ENCODE results near the gene MEPCE. TPM values are rescaled to one million over a fixed set of nuclear protein-coding genes. Genes with fewer than 3 reads are reported as not detected.
A peak's percentile ranks its signal among the peaks of the same experiment; 100 is the strongest.
"Not testable (repeated sequence)": the region's sequence is repeated elsewhere in the genome, so short reads cannot be mapped to it uniquely, and the experiment has no call there.

Gene MEPCE
- total and polyA plus RNA-seq, 3 experiments from 2014 or later = 13.6 to 78.8 (median 75.9) TPM

GRCh38 chr7:100447363-100447762 is 17.7 kb downstream of the MEPCE start:
- peak overlapping the region in 1 of 8 donors; percentile 7 for H3K27ac Mint-ChIP-seq
- H3K27me3 ChIP-seq (ENCODE audit: insufficient read depth, low read length, poor library complexity, severe bottlenecking); H3K36me3 Mint-ChIP-seq; H3K27ac ChIP-seq (ENCODE audit: low read depth, low read length); DNase-seq; H3K27me3 Mint-ChIP-seq; H3K4me3 Mint-ChIP-seq; H3K9me3 Mint-ChIP-seq; H3K9me3 ChIP-seq (ENCODE audit: low read length); H3K4me3 ChIP-seq (ENCODE audit: low read length); H3K36me3 ChIP-seq (ENCODE audit: insufficient read depth, low read length): not testable (repeated sequence)
- peaks cover 0 to 14% (median 7%) of the 10 kb centered on the region in 3 donors for H3K4me1 Mint-ChIP-seq
- H3K4me1 ChIP-seq (ENCODE audit: insufficient read depth, low read length) = peaks cover 13% of the 10 kb centered on the region
- ChIA-PET CTCF (interaction anchor here (0.7 kb wide), 3 partner anchors 155 to 314 kb away, joined by 3 to 4 read pairs (median 3); no protein-coding TSS in a partner anchor), POLR2A (interaction anchor here (0.6 to 0.7 kb wide), 2 partner anchors 11 to 85 kb away, joined by 4 to 5 read pairs; partner anchors contain the start of gene PPP1R35)

DNA sequence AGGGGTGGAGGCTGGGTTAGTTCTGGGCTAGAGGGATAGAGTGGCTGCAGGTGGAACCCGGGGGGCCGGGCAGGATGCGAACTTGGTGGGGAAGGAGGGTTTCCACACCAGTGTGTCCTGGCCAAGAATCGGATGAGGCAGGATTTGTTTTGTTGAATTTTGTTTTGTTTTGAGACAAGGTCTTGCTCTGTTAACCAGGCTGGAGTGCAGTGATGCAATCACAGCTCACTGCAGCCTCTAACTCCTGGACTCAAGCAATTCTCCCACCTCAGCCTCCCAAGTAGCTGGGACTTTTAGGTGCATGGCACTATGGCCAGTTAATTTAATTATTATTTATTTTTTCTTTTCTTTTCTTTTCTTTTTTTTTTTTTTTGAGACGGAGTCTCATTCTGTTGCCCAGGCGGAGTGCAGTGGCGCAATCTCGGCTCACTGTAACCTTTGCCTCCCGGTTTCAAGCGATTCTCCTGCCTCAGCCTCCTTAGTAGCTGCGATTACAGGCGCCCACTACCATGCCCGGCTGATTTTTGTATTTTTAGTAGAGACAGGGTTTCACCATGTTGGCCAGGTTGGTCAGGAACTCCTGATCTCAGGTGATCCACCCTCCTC is 19.7 kb downstream of the MEPCE start:
- Mint-ChIP-seq H3K27ac (peak overlapping the region in 1 of 8 donors; percentile 52), H3K36me3 (no peaks in the 10 kb centered on the region)
- CTCF ChIA-PET = interaction anchor here (0.7 to 3.1 kb wide), 3 partner anchors 12 to 139 kb away, joined by 3 to 13 read pairs (median 3); partner anchors contain the start of gene PPP1R35

GRCh38 chr7:100452513-100452912 is 22.9 kb downstream of the MEPCE start:
- H3K27me3 Mint-ChIP-seq = no peaks in the 10 kb centered on the region
- H3K36me3 ChIP-seq (ENCODE audit: insufficient read depth, low read length) = no peaks in the 10 kb centered on the region
- H3K27ac ChIP-seq (ENCODE audit: low read depth, low read length) = no peak overlapping the region
- POLR2A ChIA-PET = interaction anchor here (0.6 kb wide), 2 partner anchors 16 to 921 kb away, joined by 3 to 8 read pairs; no protein-coding TSS in a partner anchor
- H3K4me3 ChIP-seq (ENCODE audit: low read length) = no peak overlapping the region
- no peaks in the 10 kb centered on the region for H3K27me3 ChIP-seq (ENCODE audit: insufficient read depth, low read length, poor library complexity, severe bottlenecking)
- peaks cover 11% of the 10 kb centered on the region for H3K4me1 ChIP-seq (ENCODE audit: insufficient read depth, low read length)
- peak overlapping the region in 1 of 7 donors; percentile 36 for H3K4me3 Mint-ChIP-seq
- peaks cover 5 to 12% (median 9%) of the 10 kb centered on the region in 3 donors for H3K4me1 Mint-ChIP-seq
- CTCF ChIA-PET = interaction anchor here (1.1 kb wide), 1 partner anchor 22 kb away, joined by 3 read pairs; no protein-coding TSS in a partner anchor
- DNase-seq = no peak
- peak overlapping the region in 2 of 8 donors; percentile 17 to 64 for H3K27ac Mint-ChIP-seq
- H3K9me3 Mint-ChIP-seq = no peaks in the 10 kb centered on the region
- H3K9me3 ChIP-seq (ENCODE audit: low read length) = no peaks in the 10 kb centered on the region
- H3K36me3 Mint-ChIP-seq = peaks cover 0 to 7% (median 0%) of the 10 kb centered on the region in 3 donors

More for the DNA sequence above, 19.7 kb downstream of the MEPCE start:
- no peaks in the 10 kb centered on the region for H3K27me3 Mint-ChIP-seq
- H3K9me3 Mint-ChIP-seq = no peaks in the 10 kb centered on the region
- peaks cover 0 to 14% (median 7%) of the 10 kb centered on the region in 3 donors for H3K4me1 Mint-ChIP-seq
- Histone ChIP-seq H3K27ac (ENCODE audit: low read depth, low read length) (no peak overlapping the region), H3K9me3 (ENCODE audit: low read length) (no peaks in the 10 kb centered on the region), H3K36me3 (ENCODE audit: insufficient read depth, low read length) (no peaks in the 10 kb centered on the region), H3K27me3 (ENCODE audit: insufficient read depth, low read length, poor library complexity, severe bottlenecking) (no peaks in the 10 kb centered on the region), H3K4me3 (ENCODE audit: low read length) (no peak overlapping the region), H3K4me1 (ENCODE audit: insufficient read depth, low read length) (peaks cover 15% of the 10 kb centered on the region)
- POLR2A ChIA-PET = interaction anchor here (0.8 to 2.1 kb wide), 3 partner anchors 13 to 22 kb away, joined by 3 to 12 read pairs (median 4); partner anchors contain the start of genes MEPCE, PPP1R35 and ZCWPW1
- no peak for DNase-seq
- H3K4me3 Mint-ChIP-seq = peak overlapping the region in 1 of 7 donors; percentile 22

- Mint-ChIP-seq H3K36me3 (peaks cover 0 to 15% (median 5%) of the 10 kb centered on the region in 3 donors), H3K27ac (peak overlapping the region in 1 of 8 donors; percentile 79), H3K4me1 (peaks cover 5 to 12% (median 11%) of the 10 kb centered on the region in 3 donors)
- not testable (repeated sequence) for H3K36me3 ChIP-seq (ENCODE audit: insufficient read depth, low read length); H3K9me3 ChIP-seq (ENCODE audit: low read length); H3K27ac ChIP-seq (ENCODE audit: low read depth, low read length); DNase-seq; H3K4me3 ChIP-seq (ENCODE audit: low read length); H3K27me3 ChIP-seq (ENCODE audit: insufficient read depth, low read length, poor library complexity, severe bottlenecking); H3K27me3 Mint-ChIP-seq; H3K4me3 Mint-ChIP-seq; H3K9me3 Mint-ChIP-seq
- CTCF ChIA-PET = interaction anchor here (0.8 to 2.0 kb wide), 2 partner anchors 16 to 115 kb away, joined by 3 to 9 read pairs; no protein-coding TSS in a partner anchor
- POLR2A ChIA-PET = interaction anchor here (0.6 to 0.7 kb wide), 2 partner anchors 24 to 238 kb away, joined by 3 read pairs; no protein-coding TSS in a partner anchor
- peaks cover 11% of the 10 kb centered on the region for H3K4me1 ChIP-seq (ENCODE audit: insufficient read depth, low read length)
These were observed 24.2 kb downstream of the MEPCE start for GRCh38 chr7:100453854-100454253.

DNA sequence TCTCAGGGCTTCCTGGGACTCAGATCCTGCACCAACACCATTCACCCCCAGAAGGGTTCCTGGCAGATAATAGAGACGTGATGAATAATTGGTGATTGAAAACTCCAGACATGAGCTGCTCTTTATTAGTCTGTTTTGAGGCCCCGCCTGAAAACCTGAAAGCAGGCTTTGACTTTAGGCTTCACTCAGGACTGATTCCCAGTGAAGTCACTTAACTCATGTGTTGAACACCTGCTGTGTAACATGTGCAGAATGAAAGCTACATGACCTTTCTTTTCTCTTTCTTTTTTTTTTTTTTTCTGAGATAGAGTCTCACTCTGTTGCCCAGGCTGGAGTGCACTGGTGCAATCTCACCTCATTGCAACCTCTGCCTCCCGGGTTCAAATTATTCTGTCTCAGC is 25.6 kb downstream of the MEPCE start:
- H3K27me3 ChIP-seq (ENCODE audit: insufficient read depth, low read length, poor library complexity, severe bottlenecking) = no peaks in the 10 kb centered on the region
- H3K9me3 ChIP-seq (ENCODE audit: low read length) = no peaks in the 10 kb centered on the region
- CTCF ChIA-PET = interaction anchor here (0.7 to 2.0 kb wide), 5 partner anchors 14 to 131 kb away, joined by 3 to 9 read pairs (median 3); partner anchors contain the start of genes FBXO24 and LRCH4
- H3K27ac ChIP-seq (ENCODE audit: low read depth, low read length) = no peak overlapping the region
- no peak for DNase-seq
- H3K36me3 Mint-ChIP-seq = peaks cover 0 to 19% (median 5%) of the 10 kb centered on the region in 3 donors
- H3K4me1 Mint-ChIP-seq = peaks cover 5 to 11% (median 9%) of the 10 kb centered on the region in 3 donors
- no peak overlapping the region for H3K4me3 Mint-ChIP-seq
- POLR2A ChIA-PET = no interaction called here
- H3K27ac Mint-ChIP-seq = peak overlapping the region in 1 of 8 donors; percentile 25
- no peaks in the 10 kb centered on the region for H3K36me3 ChIP-seq (ENCODE audit: insufficient read depth, low read length)
- no peaks in the 10 kb centered on the region for H3K9me3 Mint-ChIP-seq
- no peak overlapping the region for H3K4me3 ChIP-seq (ENCODE audit: low read length)
- H3K27me3 Mint-ChIP-seq = no peaks in the 10 kb centered on the region
- peaks cover 11% of the 10 kb centered on the region for H3K4me1 ChIP-seq (ENCODE audit: insufficient read depth, low read length)

GRCh38 chr7:100456562-100456961 is 26.9 kb downstream of the MEPCE start:
- H3K9me3 Mint-ChIP-seq = no peaks in the 10 kb centered on the region
- H3K36me3 Mint-ChIP-seq = peaks cover 0 to 32% (median 5%) of the 10 kb centered on the region in 3 donors
- no peaks in the 10 kb centered on the region for H3K9me3 ChIP-seq (ENCODE audit: low read length)
- no peak overlapping the region for H3K4me3 ChIP-seq (ENCODE audit: low read length)
- H3K36me3 ChIP-seq (ENCODE audit: insufficient read depth, low read length) = no peaks in the 10 kb centered on the region
- peaks cover 4 to 5% (median 5%) of the 10 kb centered on the region in 3 donors for H3K4me1 Mint-ChIP-seq
- H3K27me3 Mint-ChIP-seq = no peaks in the 10 kb centered on the region
- H3K27ac ChIP-seq (ENCODE audit: low read depth, low read length) = no peak overlapping the region
- H3K27ac Mint-ChIP-seq = no peak overlapping the region
- CTCF ChIA-PET = interaction anchor here (0.9 kb wide), 1 partner anchor 19 kb away, joined by 3 read pairs; no protein-coding TSS in a partner anchor
- H3K4me1 ChIP-seq (ENCODE audit: insufficient read depth, low read length) = peaks cover 11% of the 10 kb centered on the region
- POLR2A ChIA-PET = no interaction called here
- H3K4me3 Mint-ChIP-seq = no peak overlapping the region
- no peak for DNase-seq
- H3K27me3 ChIP-seq (ENCODE audit: insufficient read depth, low read length, poor library complexity, severe bottlenecking) = no peaks in the 10 kb centered on the region

- no peak overlapping the region for H3K4me3 Mint-ChIP-seq
- no peak overlapping the region for H3K27ac ChIP-seq (ENCODE audit: low read depth, low read length)
- CTCF ChIA-PET = interaction anchor here (0.6 to 0.9 kb wide), 2 partner anchors 20 to 360 kb away, joined by 3 read pairs; no protein-coding TSS in a partner anchor
- H3K9me3 ChIP-seq (ENCODE audit: low read length) = no peaks in the 10 kb centered on the region
- H3K9me3 Mint-ChIP-seq = no peaks in the 10 kb centered on the region
- no peaks in the 10 kb centered on the region for H3K27me3 ChIP-seq (ENCODE audit: insufficient read depth, low read length, poor library complexity, severe bottlenecking)
- H3K4me1 Mint-ChIP-seq = peaks cover 4 to 5% (median 5%) of the 10 kb centered on the region in 3 donors
- H3K36me3 ChIP-seq (ENCODE audit: insufficient read depth, low read length) = no peaks in the 10 kb centered on the region
- DNase-seq = no peak
- peaks cover 11% of the 10 kb centered on the region for H3K4me1 ChIP-seq (ENCODE audit: insufficient read depth, low read length)
- H3K36me3 Mint-ChIP-seq = peaks cover 0 to 34% (median 7%) of the 10 kb centered on the region in 3 donors
- H3K4me3 ChIP-seq (ENCODE audit: low read length) = no peak overlapping the region
- POLR2A ChIA-PET = no interaction called here
- peak overlapping the region in 1 of 8 donors; percentile 3 for H3K27ac Mint-ChIP-seq
- no peaks in the 10 kb centered on the region for H3K27me3 Mint-ChIP-seq
These were observed 27.4 kb downstream of the MEPCE start for GRCh38 chr7:100457033-100457432.

- ChIA-PET POLR2A (no interaction called here), CTCF (interaction anchor here (0.7 to 2.9 kb wide), 4 partner anchors 10 to 99 kb away, joined by 3 to 14 read pairs (median 8); no protein-coding TSS in a partner anchor)
- H3K4me3 ChIP-seq (ENCODE audit: low read length) = no peak within 1 kb of the TSS
- Mint-ChIP-seq H3K4me1 (peaks cover 2 to 7% (median 3%) of the 10 kb centered on the region in 3 donors), H3K4me3 (no peak within 1 kb of the TSS), H3K36me3 (peaks cover 0 to 58% (median 3%) of the 10 kb centered on the region in 3 donors), H3K27me3 (no peaks in the 10 kb centered on the region), H3K9me3 (no peaks in the 10 kb centered on the region), H3K27ac (peak within 1 kb of the TSS in 3 of 8 donors; percentile 26 to 72 (median 63))
- no peak for DNase-seq
- peaks cover 14% of the 10 kb centered on the region for H3K36me3 ChIP-seq (ENCODE audit: insufficient read depth, low read length)
- H3K4me1 ChIP-seq (ENCODE audit: insufficient read depth, low read length) = peaks cover 3% of the 10 kb centered on the region
- no peaks in the 10 kb centered on the region for H3K27me3 ChIP-seq (ENCODE audit: insufficient read depth, low read length, poor library complexity, severe bottlenecking)
- H3K9me3 ChIP-seq (ENCODE audit: low read length) = no peaks in the 10 kb centered on the region
- H3K27ac ChIP-seq (ENCODE audit: low read depth, low read length) = no peak within 1 kb of the TSS
These were observed 34.6 kb downstream of the MEPCE start, which contains the start of gene SPACDR for GRCh38 chr7:100464210-100464660. TSS of gene SPACDR (minus strand) at chr7:100464260. CDS start at chr7:100464025, 235 bp downstream.
